ENCODE results near the gene TSFM.

DNA sequence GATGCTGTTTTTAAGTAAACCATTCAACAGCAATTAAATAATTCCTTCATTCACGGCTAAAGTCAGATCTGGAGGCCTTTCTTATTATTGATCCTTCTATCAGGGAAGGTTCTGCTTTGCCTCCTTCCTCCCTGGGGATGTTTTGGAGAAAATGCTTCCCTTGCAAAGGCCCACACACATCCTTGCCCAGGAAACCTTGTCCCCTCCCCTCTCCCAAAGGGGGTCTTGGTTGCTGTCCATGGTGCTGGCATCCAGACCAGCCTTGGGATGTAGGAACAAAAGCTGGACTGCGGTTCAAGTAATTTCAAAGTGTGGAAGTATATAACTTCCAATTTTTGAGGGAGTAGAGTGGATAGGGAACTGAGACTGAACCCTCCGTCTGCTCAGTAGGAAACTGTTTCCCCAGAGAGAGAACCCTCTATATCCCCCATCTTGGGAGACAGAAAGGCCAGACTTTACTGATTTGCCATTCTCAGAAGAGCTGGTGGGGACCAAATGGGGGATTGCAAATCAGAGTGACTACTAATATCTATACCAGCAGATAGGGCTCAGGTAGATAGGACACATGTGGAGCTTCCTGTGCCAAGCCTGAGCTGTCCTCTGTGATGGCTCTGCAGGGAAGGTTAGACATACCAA, 22.1 kb upstream of the TSFM start:
- TF ChIP-seq, protein P1, sequence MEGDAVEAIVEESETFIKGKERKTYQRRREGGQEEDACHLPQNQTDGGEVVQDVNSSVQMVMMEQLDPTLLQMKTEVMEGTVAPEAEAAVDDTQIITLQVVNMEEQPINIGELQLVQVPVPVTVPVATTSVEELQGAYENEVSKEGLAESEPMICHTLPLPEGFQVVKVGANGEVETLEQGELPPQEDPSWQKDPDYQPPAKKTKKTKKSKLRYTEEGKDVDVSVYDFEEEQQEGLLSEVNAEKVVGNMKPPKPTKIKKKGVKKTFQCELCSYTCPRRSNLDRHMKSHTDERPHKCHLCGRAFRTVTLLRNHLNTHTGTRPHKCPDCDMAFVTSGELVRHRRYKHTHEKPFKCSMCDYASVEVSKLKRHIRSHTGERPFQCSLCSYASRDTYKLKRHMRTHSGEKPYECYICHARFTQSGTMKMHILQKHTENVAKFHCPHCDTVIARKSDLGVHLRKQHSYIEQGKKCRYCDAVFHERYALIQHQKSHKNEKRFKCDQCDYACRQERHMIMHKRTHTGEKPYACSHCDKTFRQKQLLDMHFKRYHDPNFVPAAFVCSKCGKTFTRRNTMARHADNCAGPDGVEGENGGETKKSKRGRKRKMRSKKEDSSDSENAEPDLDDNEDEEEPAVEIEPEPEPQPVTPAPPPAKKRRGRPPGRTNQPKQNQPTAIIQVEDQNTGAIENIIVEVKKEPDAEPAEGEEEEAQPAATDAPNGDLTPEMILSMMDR (IDR thresholded peaks at IDR 0.05): no peak
- TF ChIP-seq POLR2AphosphoS5 (IDR thresholded peaks at IDR 0.05): no peak
- TF ChIP-seq POLR2A (IDR thresholded peaks at IDR 0.05): no peak
- no peak for TF ChIP-seq EP300 (IDR thresholded peaks at IDR 0.05)

Measured in sigmoid colon (tissue), 4 donors.